ENCODE measurements around the gene LCMT1. TPM values are rescaled to one million over a fixed set of nuclear protein-coding genes. Genes with fewer than 3 reads are reported as not detected.
"Not testable (repeated sequence)": the region's sequence is repeated elsewhere in the genome, so short reads cannot be mapped to it uniquely, and the experiment has no call there.

LCMT1 gene
- polyA plus RNA-seq, 3 donors, result 27.2 to 34.2 (median 33.1) TPM

DNA sequence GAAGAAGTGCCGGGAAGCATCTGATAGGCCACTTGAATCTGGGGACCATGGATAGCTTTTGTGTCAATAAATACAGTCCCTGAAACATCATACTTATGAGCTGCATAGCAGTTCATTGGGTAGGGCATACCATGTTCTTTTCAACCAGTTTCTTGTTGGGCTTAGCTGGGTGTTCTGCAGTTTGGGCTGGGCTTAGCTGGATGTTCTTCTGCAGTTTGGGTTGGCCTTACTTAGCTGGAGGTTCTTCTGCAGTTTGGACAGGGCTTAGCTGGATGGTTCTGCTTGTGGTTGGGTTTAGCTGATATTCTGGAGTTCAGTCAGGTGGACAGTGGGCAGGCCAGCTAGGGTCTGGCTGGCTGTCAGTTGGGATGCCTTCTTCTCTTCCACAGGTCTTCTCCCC is 52.1 kb downstream of the LCMT1 start:
- H3K36me3 Mint-ChIP-seq, result peaks cover 66 to 76% of the 10 kb centered on the region in 2 donors
- Histone ChIP-seq H3K9me3 (replicated peaks in 1 of 2; ENCODE audit: control insufficient read depth in 1 of 2, insufficient read depth in 1 of 2, low read length in 2 of 2) (no peaks in the 10 kb centered on the region), H3K4me1 (ENCODE audit: control insufficient read depth in 1 of 2, insufficient read depth in 2 of 2, low read length in 2 of 2) (no peaks in the 10 kb centered on the region), H3K4me2 (replicated peaks; ENCODE audit: extremely low read depth, low read length, poor library complexity, severe bottlenecking) (no peak overlapping the region), H3K9ac (ENCODE audit: insufficient read depth, low read length, poor library complexity, severe bottlenecking) (no peak overlapping the region), H3K4me3 (replicated peaks in 1 of 3; ENCODE audit: low read depth in 2 of 3, low read length in 3 of 3) (no peak overlapping the region), H2AFZ (ENCODE audit: insufficient read depth, low read depth, low read length, poor library complexity, severe bottlenecking) (no peak overlapping the region), H4K20me1 (ENCODE audit: insufficient read depth, low read length) (no peaks in the 10 kb centered on the region), H3K79me2 (ENCODE audit: insufficient read depth, low read length) (no peaks in the 10 kb centered on the region), H3K36me3 (replicated peaks in 1 of 2; ENCODE audit: control insufficient read depth in 1 of 2, insufficient read depth in 2 of 2, low read length in 2 of 2) (peaks cover 59 to 90% of the 10 kb centered on the region in 2 donors), H3K27me3 (ENCODE audit: control insufficient read depth in 2 of 2, insufficient read depth in 2 of 2, low read length in 2 of 2) (no peaks in the 10 kb centered on the region), H3K27ac (ENCODE audit: low read depth in 1 of 2, low read length in 2 of 2) (no peak overlapping the region)
- H3K9me3 Mint-ChIP-seq, result no peaks in the 10 kb centered on the region
- H3K27ac Mint-ChIP-seq, result no peak overlapping the region
- TF ChIP-seq, protein P1, sequence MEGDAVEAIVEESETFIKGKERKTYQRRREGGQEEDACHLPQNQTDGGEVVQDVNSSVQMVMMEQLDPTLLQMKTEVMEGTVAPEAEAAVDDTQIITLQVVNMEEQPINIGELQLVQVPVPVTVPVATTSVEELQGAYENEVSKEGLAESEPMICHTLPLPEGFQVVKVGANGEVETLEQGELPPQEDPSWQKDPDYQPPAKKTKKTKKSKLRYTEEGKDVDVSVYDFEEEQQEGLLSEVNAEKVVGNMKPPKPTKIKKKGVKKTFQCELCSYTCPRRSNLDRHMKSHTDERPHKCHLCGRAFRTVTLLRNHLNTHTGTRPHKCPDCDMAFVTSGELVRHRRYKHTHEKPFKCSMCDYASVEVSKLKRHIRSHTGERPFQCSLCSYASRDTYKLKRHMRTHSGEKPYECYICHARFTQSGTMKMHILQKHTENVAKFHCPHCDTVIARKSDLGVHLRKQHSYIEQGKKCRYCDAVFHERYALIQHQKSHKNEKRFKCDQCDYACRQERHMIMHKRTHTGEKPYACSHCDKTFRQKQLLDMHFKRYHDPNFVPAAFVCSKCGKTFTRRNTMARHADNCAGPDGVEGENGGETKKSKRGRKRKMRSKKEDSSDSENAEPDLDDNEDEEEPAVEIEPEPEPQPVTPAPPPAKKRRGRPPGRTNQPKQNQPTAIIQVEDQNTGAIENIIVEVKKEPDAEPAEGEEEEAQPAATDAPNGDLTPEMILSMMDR (IDR thresholded peaks at IDR 0.05), result no peak
- intact Hi-C loops (cut with micrococcal nuclease), result no loop called here
- no peak for DNase-seq
- WGBS (ENCODE audit: insufficient coverage), result 100% methylated on average over 1 of the region's 1 CpG
- peaks cover 0 to 3% (median 2%) of the 10 kb centered on the region in 3 donors for H3K27me3 Mint-ChIP-seq (ENCODE audit: low read depth in 3 of 3)
- H3K4me3 Mint-ChIP-seq, result no peak overlapping the region
- H3K4me1 Mint-ChIP-seq, result no peaks in the 10 kb centered on the region

DNA sequence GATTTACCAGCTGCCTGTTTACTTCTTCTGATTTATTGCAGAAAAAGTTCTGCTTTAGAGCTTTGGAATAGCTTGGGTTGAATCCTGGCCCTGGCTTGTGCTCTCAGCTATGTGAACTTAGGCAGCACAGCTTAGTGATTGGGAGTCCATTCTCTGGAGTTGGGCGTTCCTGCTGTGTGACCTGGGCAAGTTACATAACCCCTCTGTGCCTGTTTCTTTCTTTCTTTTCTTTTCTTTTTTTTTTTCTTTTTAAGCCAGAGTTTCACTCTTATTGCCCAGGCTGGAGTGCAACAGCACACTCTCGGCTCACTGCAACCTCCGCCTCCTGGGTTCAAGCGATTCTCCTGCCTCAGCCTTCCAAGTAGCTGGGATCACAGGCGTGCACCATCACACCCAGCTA is 53.7 kb downstream of the LCMT1 start:
- H3K4me2 ChIP-seq (replicated peaks; ENCODE audit: extremely low read depth, low read length, poor library complexity, severe bottlenecking), result no peak overlapping the region
- intact Hi-C loops (cut with micrococcal nuclease), result no loop called here
- peaks cover 0 to 3% (median 2%) of the 10 kb centered on the region in 3 donors for H3K27me3 Mint-ChIP-seq (ENCODE audit: low read depth in 3 of 3)
- 100% methylated on average over 1 of the region's 5 CpGs for WGBS (ENCODE audit: insufficient coverage)
- H3K4me3 ChIP-seq (replicated peaks in 1 of 3; ENCODE audit: low read depth in 2 of 3, low read length in 3 of 3), result no peak overlapping the region
- H2AFZ ChIP-seq (ENCODE audit: insufficient read depth, low read depth, low read length, poor library complexity, severe bottlenecking), result no peak overlapping the region
- H4K20me1 ChIP-seq (ENCODE audit: insufficient read depth, low read length), result no peaks in the 10 kb centered on the region
- H3K36me3 ChIP-seq (replicated peaks in 1 of 2; ENCODE audit: control insufficient read depth in 1 of 2, insufficient read depth in 2 of 2, low read length in 2 of 2), result peaks cover 69 to 92% of the 10 kb centered on the region in 2 donors
- DNase-seq, result no peak
- H3K79me2 ChIP-seq (ENCODE audit: insufficient read depth, low read length), result no peaks in the 10 kb centered on the region
- no peaks in the 10 kb centered on the region for H3K9me3 ChIP-seq (replicated peaks in 1 of 2; ENCODE audit: control insufficient read depth in 1 of 2, insufficient read depth in 1 of 2, low read length in 2 of 2)
- H3K9me3 Mint-ChIP-seq, result no peaks in the 10 kb centered on the region
- H3K27ac Mint-ChIP-seq, result no peak overlapping the region
- H3K4me1 Mint-ChIP-seq, result no peaks in the 10 kb centered on the region
- no peak overlapping the region for H3K27ac ChIP-seq (ENCODE audit: low read depth in 1 of 2, low read length in 2 of 2)
- no peak overlapping the region for H3K4me3 Mint-ChIP-seq
- no peaks in the 10 kb centered on the region for H3K27me3 ChIP-seq (ENCODE audit: control insufficient read depth in 2 of 2, insufficient read depth in 2 of 2, low read length in 2 of 2)
- TF ChIP-seq, protein P1 (IDR thresholded peaks at IDR 0.05), result no peak
- peaks cover 77 to 79% of the 10 kb centered on the region in 2 donors for H3K36me3 Mint-ChIP-seq
- no peaks in the 10 kb centered on the region for H3K4me1 ChIP-seq (ENCODE audit: control insufficient read depth in 1 of 2, insufficient read depth in 2 of 2, low read length in 2 of 2)
- H3K9ac ChIP-seq (ENCODE audit: insufficient read depth, low read length, poor library complexity, severe bottlenecking), result no peak overlapping the region

- WGBS (ENCODE audit: insufficient coverage), result 86% methylated on average over 6 of the region's 9 CpGs
- H3K27ac Mint-ChIP-seq; DNase-seq; H3K27me3 ChIP-seq (ENCODE audit: control insufficient read depth in 2 of 2, insufficient read depth in 2 of 2, low read length in 2 of 2); H3K27ac ChIP-seq (ENCODE audit: low read depth in 1 of 2, low read length in 2 of 2); H4K20me1 ChIP-seq (ENCODE audit: insufficient read depth, low read length); H3K27me3 Mint-ChIP-seq (ENCODE audit: low read depth in 3 of 3); H3K9me3 Mint-ChIP-seq; H3K4me1 ChIP-seq (ENCODE audit: control insufficient read depth in 1 of 2, insufficient read depth in 2 of 2, low read length in 2 of 2); H3K4me3 Mint-ChIP-seq; H2AFZ ChIP-seq (ENCODE audit: insufficient read depth, low read depth, low read length, poor library complexity, severe bottlenecking); H3K9ac ChIP-seq (ENCODE audit: insufficient read depth, low read length, poor library complexity, severe bottlenecking); intact Hi-C loops (cut with micrococcal nuclease); H3K4me3 ChIP-seq (replicated peaks in 1 of 3; ENCODE audit: low read depth in 2 of 3, low read length in 3 of 3); H3K79me2 ChIP-seq (ENCODE audit: insufficient read depth, low read length); H3K9me3 ChIP-seq (replicated peaks in 1 of 2; ENCODE audit: control insufficient read depth in 1 of 2, insufficient read depth in 1 of 2, low read length in 2 of 2); H3K4me2 ChIP-seq (replicated peaks; ENCODE audit: extremely low read depth, low read length, poor library complexity, severe bottlenecking); H3K4me1 Mint-ChIP-seq: not testable (repeated sequence)
- peaks cover 68 to 92% of the 10 kb centered on the region in 2 donors for H3K36me3 ChIP-seq (replicated peaks in 1 of 2; ENCODE audit: control insufficient read depth in 1 of 2, insufficient read depth in 2 of 2, low read length in 2 of 2)
- H3K36me3 Mint-ChIP-seq, result peaks cover 75 to 79% of the 10 kb centered on the region in 2 donors
Observed at GRCh38 chr16:25167920-25168319, 56.4 kb downstream of the LCMT1 start.

Measured in CD14-positive monocyte (primary cell).